GM21367 (cell line): ENCODE data around the gene MEF2C.

ENCODE experiments used
- ATAC-seq: cut with Tn5 transposase; IDR thresholded peaks from one replicate; pipeline ENCODE4 v1.9.1; 2021; ENCODE audit not compliant: unreplicated experiment

MEF2C gene

GRCh38 chr5:88769165-88769564 is 113.8 kb downstream of the MEF2C start:
- ATAC-seq: no peak

DNA sequence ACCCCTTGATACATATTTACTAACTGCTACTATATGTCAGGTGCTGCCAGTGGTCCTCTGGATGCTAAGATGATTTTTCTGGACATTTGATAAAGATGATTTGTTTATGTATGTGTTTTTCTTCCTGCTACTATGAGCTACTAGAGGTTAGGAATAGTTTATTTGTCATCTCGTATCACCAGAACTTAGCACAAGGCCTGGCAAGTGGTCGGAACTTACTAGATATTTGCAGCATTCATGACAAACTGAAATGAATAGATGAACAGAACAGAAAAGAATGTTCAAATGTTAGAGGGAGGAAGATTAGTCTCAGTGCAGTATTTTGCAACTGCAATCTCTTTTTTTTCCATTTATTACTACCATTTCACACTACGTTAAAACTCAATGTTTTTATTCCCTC is 114.6 kb downstream of the MEF2C start:
- no peak for ATAC-seq

DNA sequence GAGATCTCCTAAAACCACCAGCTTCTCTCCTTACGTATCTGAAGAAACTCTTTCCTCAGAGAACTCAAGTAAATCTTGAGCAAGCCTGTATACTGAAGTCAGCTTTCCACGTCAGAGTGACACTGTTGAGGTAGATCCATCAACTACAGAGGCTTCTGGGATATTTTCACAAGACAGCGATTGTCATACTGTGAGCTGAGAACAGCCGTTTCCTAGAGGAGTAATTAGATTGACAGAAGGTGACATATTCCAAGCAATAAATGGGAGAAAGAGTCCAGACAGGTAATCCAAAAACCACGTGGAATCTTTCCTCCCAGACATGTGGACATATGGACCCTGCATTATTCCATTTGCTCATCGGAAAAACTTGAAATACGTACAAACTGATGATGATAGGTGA is 117.2 kb downstream of the MEF2C start:
- ATAC-seq: no peak

- no peak for ATAC-seq
Measured at GRCh38 chr5:88765171-88765570, 117.8 kb downstream of the MEF2C start.

- ATAC-seq: no peak
Measured at GRCh38 chr5:88761939-88762338, 121.0 kb downstream of the MEF2C start.

DNA sequence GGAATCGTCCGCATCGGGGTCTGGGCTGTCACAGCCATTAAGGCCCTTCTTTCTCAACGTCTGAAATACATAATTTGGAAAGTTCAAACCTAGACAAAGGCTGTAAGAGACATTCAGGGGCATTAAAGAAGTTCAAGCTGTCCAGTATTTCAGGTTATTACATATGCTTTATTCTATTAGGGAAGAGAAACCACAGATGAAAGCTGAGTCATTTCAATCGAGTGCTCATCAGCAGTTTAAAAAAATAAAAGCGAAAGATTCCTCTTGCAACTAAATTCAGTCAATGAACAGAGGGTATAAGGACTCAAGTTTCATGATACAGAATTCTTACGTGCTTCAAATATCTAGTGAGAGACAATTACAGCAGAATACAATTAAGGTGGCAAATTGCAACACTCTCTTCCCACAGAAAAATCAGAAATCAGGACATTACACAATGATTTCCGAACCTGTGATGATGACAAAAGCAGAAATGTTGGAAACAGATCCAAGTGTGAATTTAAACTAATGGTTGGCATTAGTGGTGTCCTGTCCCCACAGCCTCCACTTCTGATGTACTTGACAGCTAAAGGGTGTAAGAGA is 121.6 kb downstream of the MEF2C start:
- ATAC-seq: no peak

DNA sequence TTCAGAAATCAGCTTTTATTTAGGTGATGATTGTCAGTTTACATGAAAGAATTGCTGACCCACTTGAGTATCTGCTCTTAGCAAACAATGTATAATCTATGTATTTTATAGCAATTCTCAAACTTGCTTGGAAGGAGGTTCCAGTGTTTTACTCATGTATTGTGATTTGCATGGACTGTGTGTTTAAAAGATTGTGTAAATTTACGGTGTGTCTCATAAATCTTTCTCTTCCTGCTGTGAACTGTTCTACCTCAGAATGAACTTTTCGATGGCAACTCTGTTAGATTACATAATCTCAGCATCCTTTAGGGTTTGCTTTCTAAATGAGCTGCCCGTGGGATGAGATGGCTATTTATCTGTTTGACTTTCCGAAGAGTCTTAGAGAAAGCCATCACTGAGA is 122.5 kb downstream of the MEF2C start:
- no peak for ATAC-seq

DNA sequence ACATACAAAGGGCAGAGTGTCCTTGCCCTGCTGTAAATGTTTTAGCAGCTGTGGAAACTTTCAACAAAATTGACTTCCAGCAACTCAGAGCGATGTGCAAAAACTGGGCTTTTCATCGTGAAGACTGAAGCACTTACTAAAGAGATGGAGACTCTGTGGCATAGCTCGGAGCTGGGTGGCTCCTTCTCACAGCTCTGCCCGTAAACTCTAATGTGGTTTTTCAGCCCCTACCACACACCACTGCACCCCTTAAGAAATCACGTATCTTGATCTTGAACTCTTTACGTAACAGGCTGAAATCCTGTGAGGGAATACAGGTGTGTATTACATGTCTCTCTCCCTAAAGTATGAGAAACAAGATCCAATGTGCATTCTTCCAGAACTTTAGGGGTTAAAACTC is 124.4 kb downstream of the MEF2C start:
- no peak for ATAC-seq

DNA sequence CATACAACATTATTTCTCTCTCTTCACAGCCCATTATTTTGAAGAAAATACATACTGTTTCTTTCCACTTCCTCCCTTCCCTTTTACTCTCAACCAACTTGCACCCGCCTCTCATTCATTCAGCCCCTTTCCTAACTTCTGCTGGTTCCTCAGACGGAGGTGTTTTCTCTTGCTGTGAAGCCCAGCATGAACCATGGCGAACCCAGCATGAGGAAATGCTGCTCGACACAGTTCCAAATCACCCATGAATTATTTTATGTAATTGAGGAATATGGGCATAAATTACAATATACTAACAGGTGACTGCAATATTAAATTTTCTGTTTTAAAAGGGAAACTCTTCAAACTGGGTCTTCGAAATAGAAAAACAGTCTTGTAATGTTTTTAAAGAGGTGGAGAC is 124.8 kb downstream of the MEF2C start:
- ATAC-seq: no peak

DNA sequence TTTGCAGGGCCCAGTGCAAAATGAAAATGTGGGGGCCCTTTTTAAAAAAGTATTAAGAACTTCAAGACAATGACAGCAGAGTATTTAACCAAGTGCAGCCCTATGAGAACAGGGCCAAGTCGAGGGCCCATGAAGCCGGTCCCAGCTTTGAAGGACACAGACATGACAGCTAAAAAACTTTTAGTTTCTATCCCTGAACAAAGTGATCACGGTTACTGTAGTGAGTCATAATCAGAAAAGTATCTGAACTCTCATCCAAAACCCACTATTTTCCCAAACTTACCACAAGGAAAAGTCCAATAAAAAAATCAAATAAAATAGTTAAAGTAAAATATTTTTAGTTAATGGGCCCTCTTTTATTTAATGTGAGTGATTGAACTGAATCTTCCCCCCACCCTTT is 126.0 kb downstream of the MEF2C start:
- no peak for ATAC-seq

GRCh38 chr5:88748666-88749065 is 134.3 kb downstream of the MEF2C start:
- no peak for ATAC-seq

GRCh38 chr5:88746438-88746882 is 136.5 kb downstream of the MEF2C start:
- peak; percentile 72 for ATAC-seq

DNA sequence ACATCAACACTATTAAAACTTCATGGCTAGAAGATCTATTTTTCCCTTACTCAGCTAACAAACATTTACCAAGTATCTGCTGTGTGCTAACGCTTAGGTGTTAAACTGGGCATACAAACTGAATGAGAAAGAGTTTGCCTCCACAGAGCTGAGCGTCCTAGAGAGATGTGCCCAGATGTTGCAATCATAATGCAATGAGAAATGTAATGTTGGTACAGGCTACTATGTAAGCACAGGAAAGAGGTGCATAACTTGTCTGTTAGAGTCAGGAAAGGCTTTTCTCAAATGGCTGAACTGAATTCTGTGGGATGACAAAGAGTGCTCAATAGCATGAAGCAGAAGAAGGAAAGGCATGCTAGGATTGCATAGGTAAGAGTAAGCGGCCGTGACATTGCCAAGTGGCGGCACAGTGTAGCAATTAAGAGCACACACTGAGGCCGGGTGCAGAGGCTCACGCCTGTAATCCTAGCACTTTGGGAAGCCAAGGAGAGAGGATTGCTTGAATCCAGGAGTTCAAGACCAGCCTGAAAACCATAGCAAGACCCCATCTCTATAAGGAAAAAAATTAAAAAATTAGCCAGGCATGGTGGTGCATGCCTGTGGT is 137.8 kb downstream of the MEF2C start:
- ATAC-seq: no peak

DNA sequence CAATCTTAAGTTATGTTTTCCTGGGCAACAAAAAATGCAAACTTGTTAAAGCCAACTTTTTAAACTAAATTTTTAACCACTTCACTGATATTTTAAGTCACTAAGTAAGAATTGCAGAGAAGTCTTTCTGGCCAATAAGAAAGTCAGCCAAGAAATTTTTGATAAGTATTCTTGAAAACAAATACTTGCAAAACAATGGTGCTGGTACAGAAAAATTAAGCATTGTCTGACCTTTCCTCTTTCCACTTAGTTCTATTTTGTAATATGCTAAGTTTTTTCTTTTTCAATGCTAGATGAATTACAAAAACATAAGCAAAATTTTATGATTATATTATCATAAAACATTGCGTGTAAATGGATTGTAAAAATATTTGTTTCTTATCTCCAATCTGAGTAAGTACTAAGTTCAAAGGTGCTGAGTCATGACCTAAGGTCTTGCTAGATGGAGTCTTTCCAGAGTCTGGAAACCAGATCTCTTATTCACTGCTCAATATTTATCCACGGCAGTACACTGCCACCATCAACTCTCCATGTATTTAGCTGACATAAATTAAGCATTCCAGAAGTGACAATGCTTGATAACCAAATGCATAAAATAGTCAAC is 139.7 kb downstream of the MEF2C start:
- no peak for ATAC-seq

DNA sequence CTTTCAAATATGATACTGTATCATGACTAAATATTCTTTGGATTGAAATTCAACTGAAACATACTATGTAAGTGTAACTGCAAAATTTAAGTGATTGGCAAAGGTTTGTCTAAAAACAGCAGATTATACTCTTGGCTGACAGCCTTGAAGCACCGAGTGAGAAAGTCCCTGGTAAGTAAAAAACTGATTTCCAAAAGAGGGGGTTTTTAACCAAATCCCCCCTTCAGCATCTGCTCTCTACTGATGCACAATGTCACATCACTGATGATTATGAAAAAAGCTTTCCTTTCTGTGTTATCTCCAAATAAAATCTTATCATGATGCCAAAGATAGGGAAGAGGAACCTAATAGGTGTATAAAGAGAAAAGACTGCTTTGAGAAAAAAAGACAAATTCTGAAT is 141.0 kb downstream of the MEF2C start:
- no peak for ATAC-seq

DNA sequence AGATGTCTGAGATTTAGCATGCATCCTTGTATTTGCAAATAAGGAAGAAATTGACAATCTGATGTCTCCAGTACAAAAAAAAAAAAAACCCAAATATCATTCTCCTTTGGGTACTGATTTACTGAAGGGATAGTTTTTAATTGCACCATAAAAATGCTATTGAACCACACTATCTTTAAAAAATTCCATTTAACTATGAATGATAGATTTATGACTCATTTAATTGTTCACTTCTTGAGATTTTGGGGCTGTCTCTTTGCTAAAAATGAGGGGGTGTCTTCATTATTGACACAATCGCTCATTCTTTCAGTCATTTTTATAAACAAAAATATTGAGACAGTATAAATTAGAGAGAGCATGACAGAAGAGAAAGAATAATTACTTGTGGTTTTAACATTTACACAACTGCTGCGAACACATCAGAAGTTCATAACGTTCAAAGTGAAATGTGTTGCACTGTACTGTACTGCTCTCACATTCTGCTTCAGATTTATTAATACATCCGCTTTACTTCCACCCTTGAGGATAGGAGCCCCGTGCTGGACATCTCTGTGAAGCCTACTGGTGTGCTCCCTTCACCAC is 142.3 kb downstream of the MEF2C start:
- ATAC-seq: no peak

DNA sequence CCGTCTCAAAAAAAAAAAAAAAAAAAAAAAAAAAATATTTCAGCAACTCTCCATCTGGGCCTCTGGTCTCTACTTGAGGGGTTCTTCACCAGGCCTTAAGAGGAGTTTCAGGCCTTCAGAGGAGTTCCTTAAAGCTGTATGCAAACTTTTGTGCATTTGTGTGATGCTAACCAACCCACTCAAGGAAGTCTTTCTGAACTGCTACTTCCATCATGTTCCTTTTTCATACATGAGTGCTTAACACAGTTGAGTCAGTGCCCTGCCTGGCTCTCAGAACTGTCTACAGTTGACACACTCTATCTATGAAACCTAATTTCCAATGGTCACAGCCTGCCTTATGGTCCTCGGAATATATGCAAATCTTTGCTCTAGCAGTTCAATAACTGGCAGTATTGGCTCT is 146.5 kb downstream of the MEF2C start:
- peak; percentile 47 for ATAC-seq

DNA sequence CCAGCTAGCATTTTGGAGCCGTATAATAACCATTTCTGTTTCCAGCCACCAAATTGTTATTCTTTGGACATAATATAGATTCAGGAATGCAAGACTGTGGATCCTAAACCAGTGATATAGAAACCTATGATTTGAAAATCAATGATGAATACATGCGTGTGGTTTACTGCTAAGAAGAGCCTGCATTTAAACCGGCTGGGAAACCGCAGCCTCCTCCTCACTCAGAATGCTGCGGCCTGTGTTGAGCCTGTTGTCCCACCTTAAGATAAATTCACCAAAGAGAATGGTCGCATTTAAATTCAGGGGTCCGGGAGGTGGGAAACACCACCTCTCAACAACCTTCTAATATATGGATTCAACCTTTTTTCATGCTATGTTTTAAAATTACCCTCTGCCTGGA is 148.0 kb downstream of the MEF2C start:
- ATAC-seq: peak; percentile 18

DNA sequence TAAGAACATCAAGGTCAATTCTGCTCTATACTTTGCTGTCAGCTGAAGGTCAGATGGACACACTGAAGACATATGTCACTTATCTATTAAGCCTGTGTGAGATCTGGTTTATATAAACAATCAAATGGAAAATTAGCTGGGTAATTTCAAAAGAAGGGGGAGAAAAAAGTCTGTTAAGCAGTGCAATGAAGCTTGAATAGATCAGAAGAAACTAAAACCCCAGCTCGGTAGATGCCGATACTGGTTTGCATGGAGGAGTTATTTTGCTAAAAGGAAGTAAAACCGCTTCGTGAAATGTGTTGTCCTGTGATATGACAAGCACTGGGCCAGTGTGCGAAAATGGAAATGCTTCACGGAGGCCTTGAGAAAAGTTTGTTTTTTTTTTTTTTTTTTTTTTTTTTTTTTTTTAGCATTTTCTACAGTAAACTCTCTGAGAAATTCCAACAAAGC is 148.8 kb downstream of the MEF2C start:
- ATAC-seq: peak; percentile 48

GRCh38 chr5:88732862-88733261 is 150.1 kb downstream of the MEF2C start:
- no peak for ATAC-seq

GRCh38 chr5:88732181-88732633 is 150.8 kb downstream of the MEF2C start:
- peak; percentile 45 for ATAC-seq

DNA sequence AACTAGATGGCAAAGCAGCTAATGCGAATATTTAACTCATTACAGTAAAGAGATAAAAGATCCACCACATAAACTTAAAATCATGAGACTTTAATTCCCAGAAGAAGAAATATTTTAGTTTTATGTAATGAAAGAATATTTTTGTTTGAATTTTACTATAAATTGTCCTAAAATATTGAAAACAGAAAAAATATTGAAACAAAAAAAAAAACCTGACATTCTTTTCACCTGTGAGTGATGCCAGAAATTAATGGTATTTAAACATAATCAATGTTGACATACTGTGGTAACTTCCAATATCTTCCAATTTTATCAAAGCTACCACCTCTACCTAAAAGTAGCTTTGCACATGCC is 153.2 kb downstream of the MEF2C start:
- no peak for ATAC-seq
